Keratinocyte (primary cell): ENCODE results near the gene CNIH1. TPM values are rescaled to one million over a fixed set of nuclear protein-coding genes. Genes with fewer than 3 reads are reported as not detected.

Experiments
- DNase-seq: peaks from one replicate; pipeline ENCODE4 v3.0.0-alpha.2; 2011; ENCODE audit warnings: low read depth, missing footprints, low spot score
- FAIRE-seq: peaks from 2 replicates; lab custom pipeline; 2011; peaks lifted over from hg19 to GRCh38; lab: Jason Lieb, UNC
- H2AFZ ChIP-seq: 2 replicates; pipeline ENCODE4 v1.6.0; 2012; ENCODE audit warnings: low read length, control low read depth, inconsistent platforms; ENCODE audit not compliant: control insufficient read depth
- H3K27ac ChIP-seq: 2 replicates; pipeline ENCODE4 v1.5.1; 2011; ENCODE audit warnings: low read length; ENCODE audit not compliant: control insufficient read depth, insufficient read depth
- H3K27me3 ChIP-seq: 3 replicates; pipeline ENCODE4 v1.6.0; 2011; ENCODE audit warnings: low read length; ENCODE audit not compliant: control insufficient read depth, insufficient read depth; ENCODE audit errors: extremely low read depth
- H3K36me3 ChIP-seq, 2 experiments: 2 replicates in 1 of 2; 3 replicates in 1 of 2; pipeline ENCODE4 v1.5.1; 2011; ENCODE audit warnings: low read length in 2 of 2, mild to moderate bottlenecking in 1 of 2; ENCODE audit not compliant: control insufficient read depth in 2 of 2, insufficient read depth in 2 of 2; ENCODE audit errors: extremely low read depth in 1 of 2
- H3K4me1 ChIP-seq: 3 replicates; pipeline ENCODE4 v1.5.1; 2011; ENCODE audit warnings: low read length; ENCODE audit not compliant: control insufficient read depth, insufficient read depth; ENCODE audit errors: extremely low read depth
- H3K4me2 ChIP-seq: 3 replicates; pipeline ENCODE4 v1.6.0; 2011; ENCODE audit warnings: low read depth, low read length; ENCODE audit not compliant: control insufficient read depth, insufficient read depth; ENCODE audit errors: extremely low read depth
- H3K4me3 ChIP-seq, 3 experiments: fragments of 200-600 bp in 1 of 3; sonication (generic) in 1 of 3; 2 replicates in 2 of 3; 3 replicates in 1 of 3; pipeline ENCODE4 v1.5.1; 2011 to 2016; ENCODE audit warnings: low read length in 3 of 3, mild to moderate bottlenecking in 3 of 3, control low read depth in 2 of 3, inconsistent platforms in 1 of 3, low read depth in 1 of 3, mixed read lengths in 1 of 3, mixed run types in 1 of 3, moderate library complexity in 1 of 3; ENCODE audit not compliant: control insufficient read depth in 2 of 3, insufficient read depth in 2 of 3; ENCODE audit errors: extremely low read depth in 1 of 3
- H3K79me2 ChIP-seq: 2 replicates; pipeline ENCODE4 v1.6.0; 2012; ENCODE audit warnings: low read length; ENCODE audit not compliant: control insufficient read depth, insufficient read depth
- H3K9ac ChIP-seq: 3 replicates; pipeline ENCODE4 v1.6.0; 2011; ENCODE audit warnings: low read length; ENCODE audit not compliant: control insufficient read depth, insufficient read depth; ENCODE audit errors: extremely low read depth
- H3K9me1 ChIP-seq: 3 replicates; pipeline ENCODE4 v1.6.0; 2011; ENCODE audit warnings: low read length; ENCODE audit not compliant: control insufficient read depth, insufficient read depth; ENCODE audit errors: extremely low read depth
- H3K9me3 ChIP-seq: 2 replicates; pipeline ENCODE4 v1.5.1; 2012; ENCODE audit warnings: low read depth, low read length; ENCODE audit not compliant: control insufficient read depth
- H4K20me1 ChIP-seq: 3 replicates; pipeline ENCODE4 v1.6.0; 2011; ENCODE audit warnings: low read length; ENCODE audit not compliant: control insufficient read depth, insufficient read depth; ENCODE audit errors: extremely low read depth
- CTCF ChIP-seq, 3 experiments: IDR thresholded peaks in 1 of 3; conservative IDR thresholded peaks in 1 of 3; optimal IDR thresholded peaks in 1 of 3; 2 replicates in 2 of 3; 3 replicates in 1 of 3; pipeline versions ENCODE3 to v1.5.1; 2011; ENCODE audit warnings: low read length in 3 of 3, mild to moderate bottlenecking in 3 of 3, moderate library complexity in 2 of 3, control low read depth in 1 of 3, inconsistent platforms in 1 of 3; ENCODE audit not compliant: insufficient read depth in 2 of 3; ENCODE audit errors: extremely low read depth in 1 of 3
- EZH2 ChIP-seq: IDR thresholded peaks from one replicate; pipeline ENCODE4 v1.6.1; 2012; ENCODE audit warnings: inconsistent platforms, mild to moderate bottlenecking, low read length, moderate library complexity
- dilution Hi-C: fragments of 300-500 bp; cut with MboI; formaldehyde crosslinking; loops from one replicate; pipeline ENCODE4 v1.7.0; 2020; ENCODE audit warnings: low sequenced_read_pairs; ENCODE audit not compliant: extremely low pct_ligation_motif_present
- polyA plus RNA-seq, 5 experiments: library from polyadenylated mRNA; depleted of rRNA in 3 of 5; stranded (reverse) in 3 of 5; stranded (forward) in 1 of 5; unstranded in 1 of 5; fragments of >200 nt; gene quantifications; 1 replicate in 1 of 5; 2 replicates in 3 of 5; 3 replicates in 1 of 5; pipeline versions ENCODE4 v1.2.1 to v1.2.3, GENCODE V29; 2011 to 2012; ENCODE audit warnings: missing spikeins in 2 of 5, low read depth in 1 of 5, low replicate concordance in 1 of 5

CNIH1 gene
- polyA plus RNA-seq, 1 donor (not counting 4 experiments of a cell fraction or from before 2014, with no cell fraction given) = 322 TPM

DNA sequence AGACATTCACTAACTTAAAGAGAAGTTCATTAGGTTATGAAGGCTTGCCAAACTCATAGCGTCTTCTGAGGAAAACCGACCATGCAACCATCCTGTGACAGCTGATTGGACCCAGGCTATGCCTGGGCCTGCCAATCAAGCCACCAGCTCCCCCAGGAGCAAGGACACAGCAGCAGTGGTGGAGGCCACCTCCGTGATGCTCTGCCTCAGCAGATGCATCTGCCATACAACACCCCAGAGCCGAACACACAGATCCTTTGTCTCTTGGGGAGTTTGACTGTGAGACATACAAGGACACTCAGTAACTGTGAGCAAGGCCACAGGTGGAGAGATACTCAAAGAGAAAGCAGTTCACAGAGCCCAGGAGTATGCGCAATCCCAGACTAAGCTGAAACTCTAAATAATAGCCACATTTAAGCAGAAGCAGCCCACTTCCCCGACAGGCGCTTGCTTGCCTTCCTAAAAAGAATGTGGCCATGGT lies 10.0 kb upstream of the CNIH1 start:
- DNase-seq (no peak), FAIRE-seq (no peak)
- Histone ChIP-seq H3K9me3 (no peaks in the 10 kb centered on the region), H3K9me1 (no peaks in the 10 kb centered on the region), H3K4me2 (no peak overlapping the region), H3K9ac (no peak overlapping the region), H4K20me1 (no peaks in the 10 kb centered on the region), H3K4me3 (no peak overlapping the region), H3K27ac (no peak overlapping the region), H3K4me1 (peaks cover 20% of the 10 kb centered on the region), H2AFZ (no peak overlapping the region), H3K27me3 (no peaks in the 10 kb centered on the region), H3K79me2 (no peaks in the 10 kb centered on the region), H3K36me3 (no peaks in the 10 kb centered on the region)
- dilution Hi-C loops = no loop called here
- TF ChIP-seq EZH2 (no peak), CTCF (optimal IDR thresholded peaks at IDR 0.05 in 1 of 3, IDR thresholded peaks at IDR 0.05 in 1 of 3, conservative IDR thresholded peaks at IDR 0.05 in 1 of 3; ENCODE audit: extremely low read depth in 1 of 3, insufficient read depth in 2 of 3, low read length in 3 of 3) (no peak)

GRCh38 chr14:54450535-54450934 lies 9.4 kb upstream of the CNIH1 start:
- dilution Hi-C loops = no loop called here
- Histone ChIP-seq H3K36me3 (no peaks in the 10 kb centered on the region), H3K27me3 (no peaks in the 10 kb centered on the region), H3K27ac (no peak overlapping the region), H3K9me1 (no peaks in the 10 kb centered on the region), H3K9ac (no peak overlapping the region), H3K4me3 (no peak overlapping the region), H3K4me1 (peaks cover 26% of the 10 kb centered on the region), H3K4me2 (no peak overlapping the region), H3K9me3 (no peaks in the 10 kb centered on the region), H4K20me1 (no peaks in the 10 kb centered on the region), H3K79me2 (no peaks in the 10 kb centered on the region), H2AFZ (no peak overlapping the region)
- DNase-seq (no peak), FAIRE-seq (no peak)
- TF ChIP-seq EZH2 = no peak
- no peak for TF ChIP-seq CTCF (optimal IDR thresholded peaks at IDR 0.05 in 1 of 3, IDR thresholded peaks at IDR 0.05 in 1 of 3, conservative IDR thresholded peaks at IDR 0.05 in 1 of 3; ENCODE audit: extremely low read depth in 1 of 3, insufficient read depth in 2 of 3, low read length in 3 of 3)
